Liver (tissue), 3 donors: ENCODE results near the gene MEIOC.

ENCODE experiments used
- CTCF ChIP-seq: fragments of 150-350 bp; IDR thresholded peaks from 2 replicates; pipeline ENCODE4 v1.5.1; 2017; ENCODE audit warnings: improper control_type of control experiment, low read depth, low read length; ENCODE audit not compliant: missing input control
- EGR1 ChIP-seq, 2 donors: IDR thresholded peaks; 2 replicates each; pipeline ENCODE4 v1.6.1; 2016 to 2018; ENCODE audit warnings: antibody characterized with exemption in 2 of 2, low read depth in 2 of 2
- HNF4G ChIP-seq: IDR thresholded peaks from 2 replicates; pipeline ENCODE4 v1.6.1; 2016; ENCODE audit warnings: antibody characterized with exemption
- MAX ChIP-seq: IDR thresholded peaks from 2 replicates; pipeline ENCODE4 v1.6.1; 2016; ENCODE audit warnings: antibody characterized with exemption
- NR2F2 ChIP-seq: IDR thresholded peaks from 2 replicates; pipeline ENCODE4 v1.6.1; 2016; ENCODE audit warnings: antibody characterized with exemption
- RAD21 ChIP-seq, 2 donors: IDR thresholded peaks; 2 replicates each; pipeline ENCODE4 v1.6.1; 2016; ENCODE audit warnings: antibody characterized with exemption in 2 of 2, mild to moderate bottlenecking in 2 of 2
- YY1 ChIP-seq: IDR thresholded peaks from 2 replicates; pipeline ENCODE4 v1.6.1; 2016; ENCODE audit warnings: antibody characterized with exemption, mild to moderate bottlenecking
- donor health status: healthy.
- donor health status: healthy.

- TF ChIP-seq CTCF (no peak), NR2F2 (no peak), MAX (no peak), EGR1 (IDR thresholded peaks at IDR 0.05; ENCODE audit: low read depth in 2 of 2) (no peak), HNF4G (no peak), YY1 (no peak), RAD21 (IDR thresholded peaks at IDR 0.05) (no peak)
Observed at GRCh38 chr17:44664867-44665266, 8.6 kb downstream of the MEIOC start.
